GM19372 (cell line): ENCODE measurements around the gene LAMA5.

Experiments used
- ATAC-seq: cut with Tn5 transposase; IDR thresholded peaks from one replicate; pipeline ENCODE4 v1.9.1; 2021; ENCODE audit warnings: mild to moderate bottlenecking, low read depth, moderate library complexity; ENCODE audit not compliant: unreplicated experiment

LAMA5 gene

GRCh38 chr20:62319346-62319909 is 47.7 kb downstream of the LAMA5 start:
- no peak for ATAC-seq

GRCh38 chr20:62318400-62319345 is 48.4 kb downstream of the LAMA5 start:
- ATAC-seq: no peak

GRCh38 chr20:62317167-62317655 is 49.9 kb downstream of the LAMA5 start:
- no peak for ATAC-seq

- ATAC-seq: no peak
These were observed 50.6 kb downstream of the LAMA5 start for GRCh38 chr20:62316331-62317166.

- ATAC-seq: no peak
These were observed 51.3 kb downstream of the LAMA5 start for GRCh38 chr20:62315773-62316172.

- ATAC-seq: no peak
These were observed 52.3 kb downstream of the LAMA5 start for GRCh38 chr20:62314711-62315302.

GRCh38 chr20:62314339-62314638 is 52.8 kb downstream of the LAMA5 start:
- no peak for ATAC-seq

GRCh38 chr20:62313460-62314338 is 53.4 kb downstream of the LAMA5 start:
- ATAC-seq: no peak

GRCh38 chr20:62313021-62313420 is 54.1 kb downstream of the LAMA5 start:
- ATAC-seq: no peak

- ATAC-seq: no peak
These were observed 54.5 kb downstream of the LAMA5 start for GRCh38 chr20:62312662-62312977.

- ATAC-seq: no peak
These were observed 55.1 kb downstream of the LAMA5 start for GRCh38 chr20:62311832-62312661.

- ATAC-seq: no peak
These were observed 56.0 kb downstream of the LAMA5 start for GRCh38 chr20:62311150-62311549.

GRCh38 chr20:62310757-62311121 is 56.4 kb downstream of the LAMA5 start:
- ATAC-seq: no peak

- no peak for ATAC-seq
These were observed 57.0 kb downstream of the LAMA5 start for GRCh38 chr20:62309947-62310756.

- ATAC-seq: no peak
These were observed 57.7 kb downstream of the LAMA5 start for GRCh38 chr20:62309198-62309944.

GRCh38 chr20:62308102-62308822 is 58.9 kb downstream of the LAMA5 start:
- ATAC-seq: no peak
